Mesothelial cell of epicardium (in vitro differentiated cells): ENCODE data around the gene SPOCK1. TPM values are rescaled to one million over a fixed set of nuclear protein-coding genes. Genes with fewer than 3 reads are reported as not detected.

ENCODE experiments used
- DNase-seq, 2 experiments: peaks; one replicate each; pipeline ENCODE4 v3.0.0; 2021; ENCODE audit warnings: low spot score in 2 of 2; ENCODE audit not compliant: unreplicated experiment in 2 of 2
- H3K27ac Mint-ChIP-seq: 2 replicates; pipeline ENCODE4 v1.8.0; 2021; ENCODE audit warnings: mixed read lengths
- H3K27me3 Mint-ChIP-seq: 2 replicates; pipeline ENCODE4 v1.8.0; 2021; ENCODE audit warnings: low read depth, mixed read lengths
- H3K36me3 Mint-ChIP-seq: 2 replicates; pipeline ENCODE4 v1.8.0; 2021; ENCODE audit warnings: mixed read lengths
- H3K4me1 Mint-ChIP-seq: 2 replicates; pipeline ENCODE4 v1.8.0; 2021; ENCODE audit warnings: mixed read lengths
- H3K4me3 Mint-ChIP-seq: 2 replicates; pipeline ENCODE4 v1.8.0; 2021; ENCODE audit warnings: mild to moderate bottlenecking, moderate library complexity, mixed read lengths
- H3K9me3 Mint-ChIP-seq: 2 replicates; pipeline ENCODE4 v1.8.0; 2021; ENCODE audit warnings: mixed read lengths
- CTCF ChIP-seq: fragments of 200-600 bp; sonication (generic); IDR thresholded peaks from one replicate; pipeline ENCODE4 v1.5.0; 2021; ENCODE audit warnings: antibody characterized with exemption; ENCODE audit not compliant: unreplicated experiment
- total RNA-seq: library from RNA; stranded (reverse); gene quantifications from 3 replicates; pipeline ENCODE4 v1.2.1, GENCODE V29; 2021

Gene SPOCK1
- total RNA-seq, 1 donor from 2014 or later, result 6.6 TPM

DNA sequence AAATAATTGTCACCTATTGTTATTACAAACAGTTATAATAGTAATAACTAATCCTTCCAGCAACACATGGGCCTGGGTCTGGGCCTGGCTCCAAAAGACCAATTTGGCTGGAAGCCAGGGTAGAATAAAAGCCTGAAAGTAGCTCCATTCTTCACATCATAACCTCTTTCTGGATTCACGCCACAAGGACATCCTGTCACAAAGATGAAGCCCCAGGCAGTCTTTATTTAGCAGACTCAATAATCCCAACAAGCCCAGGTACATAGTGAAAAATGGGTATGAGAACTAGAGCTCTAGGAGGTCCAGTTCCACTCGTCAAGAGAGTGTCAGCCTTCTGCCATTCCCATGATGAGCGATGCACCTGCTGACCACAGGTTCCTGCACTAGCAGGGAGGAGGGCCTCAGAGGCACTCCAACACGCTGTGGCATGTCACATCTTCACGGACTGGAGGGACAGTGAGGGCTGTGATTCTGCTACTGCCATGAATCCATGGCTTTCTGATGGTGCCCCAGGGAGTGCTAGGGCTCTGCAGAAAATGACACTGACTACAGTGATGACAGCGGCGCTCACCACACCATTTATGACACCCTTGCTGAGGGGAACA lies 124.9 kb downstream of the SPOCK1 start:
- no peak overlapping the region for H3K4me3 Mint-ChIP-seq
- no peak for TF ChIP-seq CTCF
- no peaks in the 10 kb centered on the region for H3K9me3 Mint-ChIP-seq
- no peak for DNase-seq
- H3K36me3 Mint-ChIP-seq, result no peaks in the 10 kb centered on the region
- H3K4me1 Mint-ChIP-seq, result no peaks in the 10 kb centered on the region
- no peak overlapping the region for H3K27ac Mint-ChIP-seq
- peaks cover 55% of the 10 kb centered on the region for H3K27me3 Mint-ChIP-seq

DNA sequence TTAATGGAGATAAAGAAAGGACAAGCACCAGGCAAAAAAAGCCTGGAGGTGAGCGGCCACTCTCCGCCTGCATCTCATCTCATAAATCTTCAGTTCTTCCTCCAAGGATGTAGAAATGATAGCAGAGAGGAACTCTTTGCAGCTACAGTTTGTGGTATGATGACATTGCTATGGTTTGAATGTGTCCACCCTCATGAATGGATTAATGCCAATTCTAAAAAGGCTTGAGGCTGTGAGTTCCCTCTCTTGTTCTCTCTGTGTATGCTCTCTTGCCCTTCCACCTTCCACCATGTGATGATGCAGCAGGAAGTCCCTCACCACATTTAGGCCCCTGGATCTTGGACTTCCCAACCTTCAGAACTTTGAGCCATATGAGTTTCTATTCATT lies 126.4 kb downstream of the SPOCK1 start:
- DNase-seq, result no peak
- no peaks in the 10 kb centered on the region for H3K4me1 Mint-ChIP-seq
- H3K9me3 Mint-ChIP-seq, result no peaks in the 10 kb centered on the region
- no peak overlapping the region for H3K27ac Mint-ChIP-seq
- no peak for TF ChIP-seq CTCF
- H3K36me3 Mint-ChIP-seq, result no peaks in the 10 kb centered on the region
- H3K4me3 Mint-ChIP-seq, result no peak overlapping the region
- peaks cover 54% of the 10 kb centered on the region for H3K27me3 Mint-ChIP-seq

DNA sequence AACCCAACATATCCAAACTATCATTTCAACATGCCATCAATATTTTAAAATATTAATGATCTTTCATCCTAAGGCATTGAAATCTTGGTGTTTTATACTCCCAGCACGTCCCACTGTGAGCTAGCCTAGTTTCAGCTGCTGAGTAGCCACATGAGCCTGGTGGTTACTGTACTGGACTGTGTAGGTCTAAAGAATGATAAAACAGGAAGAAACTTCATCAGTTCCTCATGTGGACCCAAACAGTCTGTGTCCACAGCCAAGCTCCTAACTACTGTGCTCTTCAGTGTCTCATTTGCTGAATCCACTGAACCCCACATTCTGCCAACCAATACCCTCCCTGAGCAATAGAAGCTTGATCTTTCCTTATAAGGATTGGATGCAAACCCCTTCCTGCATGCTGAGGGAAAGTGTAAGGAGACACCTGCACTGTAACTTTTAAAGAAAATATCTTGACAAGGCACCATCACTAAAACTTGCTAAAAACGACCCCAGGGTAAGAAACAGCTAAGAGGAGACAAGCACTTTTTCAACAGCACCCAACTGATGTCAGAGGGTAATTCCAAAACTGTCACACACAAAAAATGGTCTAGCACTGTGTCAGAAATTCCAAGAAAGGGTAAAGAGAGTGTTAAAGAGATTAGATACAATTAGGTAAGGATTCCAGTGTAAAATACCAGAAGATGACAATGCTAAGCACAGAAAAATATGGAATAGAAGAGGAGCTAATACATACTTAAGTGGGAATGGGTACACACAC lies 126.9 kb downstream of the SPOCK1 start:
- Mint-ChIP-seq H3K27ac (no peak overlapping the region), H3K27me3 (peaks cover 54% of the 10 kb centered on the region), H3K9me3 (no peaks in the 10 kb centered on the region), H3K4me3 (no peak overlapping the region), H3K36me3 (no peaks in the 10 kb centered on the region), H3K4me1 (no peaks in the 10 kb centered on the region)
- TF ChIP-seq CTCF, result no peak
- DNase-seq, result no peak

- TF ChIP-seq CTCF, result no peak
- Mint-ChIP-seq H3K4me3 (no peak overlapping the region), H3K4me1 (peaks cover 4% of the 10 kb centered on the region)
Observed at GRCh38 chr5:137370096-137371071, 128.7 kb downstream of the SPOCK1 start.

GRCh38 chr5:137368651-137369050 lies 130.5 kb downstream of the SPOCK1 start:
- Mint-ChIP-seq H3K27ac (no peak overlapping the region), H3K27me3 (peaks cover 69% of the 10 kb centered on the region), H3K4me1 (peaks cover 4% of the 10 kb centered on the region), H3K9me3 (no peaks in the 10 kb centered on the region), H3K4me3 (no peak overlapping the region), H3K36me3 (no peaks in the 10 kb centered on the region)
- no peak for DNase-seq
- no peak for TF ChIP-seq CTCF

More at GRCh38 chr5:137370096-137371071, 128.7 kb downstream of the SPOCK1 start:
- Mint-ChIP-seq H3K27ac (no peak overlapping the region), H3K27me3 (peaks cover 53% of the 10 kb centered on the region), H3K36me3 (no peaks in the 10 kb centered on the region), H3K9me3 (no peaks in the 10 kb centered on the region)
- DNase-seq, result no peak
